HFF-Myc (cell line): ENCODE results near the gene SEPTIN8.

Experiments used
- DNase-seq: peaks from one replicate; pipeline ENCODE4 v3.0.0-alpha.2; 2011; ENCODE audit warnings: low read depth; ENCODE audit errors: extremely low read depth
- H3K4me3 ChIP-seq: replicated peaks from 2 replicates; pipeline ENCODE4 v1.5.1; 2011; ENCODE audit warnings: low read depth, mild to moderate bottlenecking, control low read depth, low read length
- CTCF ChIP-seq: IDR thresholded peaks from 2 replicates; pipeline ENCODE4 v1.5.1; 2012; ENCODE audit warnings: mild to moderate bottlenecking, low read depth, low read length, control low read depth; ENCODE audit errors: missing control alignments

The SEPTIN8 gene

GRCh38 chr5:132775476-132775961 is 1.5 kb downstream of the SEPTIN8 start:
- H3K4me3 ChIP-seq, result peak overlapping the region; percentile 65
- no peak for TF ChIP-seq CTCF
- DNase-seq, result no peak

GRCh38 chr5:132774896-132775295 is 2.1 kb downstream of the SEPTIN8 start:
- no peak overlapping the region for H3K4me3 ChIP-seq
- no peak for DNase-seq
- TF ChIP-seq CTCF, result no peak

- no peak for DNase-seq
- H3K4me3 ChIP-seq, result no peak overlapping the region
- no peak for TF ChIP-seq CTCF
Observed at GRCh38 chr5:132774406-132774805, 2.6 kb downstream of the SEPTIN8 start.

- TF ChIP-seq CTCF, result no peak
Observed at GRCh38 chr5:132773601-132774355, 3.3 kb downstream of the SEPTIN8 start.

GRCh38 chr5:132773114-132773513 is 3.9 kb downstream of the SEPTIN8 start:
- no peak overlapping the region for H3K4me3 ChIP-seq
- DNase-seq, result no peak
- TF ChIP-seq CTCF, result no peak

More at GRCh38 chr5:132773601-132774355, 3.3 kb downstream of the SEPTIN8 start:
- H3K4me3 ChIP-seq, result no peak overlapping the region
- no peak for DNase-seq

- no peak overlapping the region for H3K4me3 ChIP-seq
- no peak for DNase-seq
- no peak for TF ChIP-seq CTCF
Observed at GRCh38 chr5:132772291-132773070, 4.6 kb downstream of the SEPTIN8 start.
